H1 (cell line): Measurements from ENCODE around the gene BTN2A1. TPM values are rescaled to one million over a fixed set of nuclear protein-coding genes. Genes with fewer than 3 reads are reported as not detected.
A peak's percentile ranks its signal among the peaks of the same experiment; 100 is the strongest.

Experiments used
- CTCF ChIA-PET: fragments of 300-600 bp; sonication (Branson Sonifier 250); formaldehyde crosslinking; loops from one replicate; lab custom pipeline; 2021; ENCODE audit not compliant: partially characterized antibody; lab: Charles Lee
- POLR2A ChIA-PET: fragments of 300-600 bp; sonication (Branson Sonifier 250); formaldehyde crosslinking; loops from one replicate; lab custom pipeline; 2021; ENCODE audit warnings: inconsistent platforms; ENCODE audit not compliant: partially characterized antibody; lab: Charles Lee
- DNase-seq, 2 experiments: peaks; one replicate each; pipeline versions ENCODE4 v3.0.0 to v3.0.0-alpha.2; 2010 to 2022; ENCODE audit warnings: low spot score in 2 of 2, low read depth in 1 of 2, mixed read lengths in 1 of 2
- FAIRE-seq: peaks from 2 replicates; lab custom pipeline; 2011; peaks lifted over from hg19 to GRCh38; lab: Jason Lieb, UNC
- H2AFZ ChIP-seq: 2 replicates; pipeline ENCODE4 v1.8.1; 2012; ENCODE audit warnings: low read length, inconsistent platforms
- H2AK5ac ChIP-seq: 2 replicates; pipeline ENCODE4 v1.6.1; 2013; ENCODE audit warnings: low read depth, low read length
- H2BK120ac ChIP-seq: replicated peaks from 2 replicates; pipeline ENCODE3; 2013; ENCODE audit warnings: low read depth, low read length, inconsistent platforms
- H2BK12ac ChIP-seq: 2 replicates; pipeline ENCODE4 v1.6.1; 2013; ENCODE audit warnings: low read depth, low read length
- H2BK15ac ChIP-seq: 2 replicates; pipeline ENCODE4 v1.6.1; 2013; ENCODE audit warnings: low read length
- H2BK20ac ChIP-seq: 2 replicates; pipeline ENCODE4 v1.6.1; 2013; ENCODE audit warnings: low read length
- H2BK5ac ChIP-seq: 2 replicates; pipeline ENCODE4 v1.6.1; 2013; ENCODE audit warnings: low read depth, low read length
- H3K14ac ChIP-seq: 2 replicates; pipeline ENCODE4 v1.6.1; 2013; ENCODE audit warnings: inconsistent platforms; ENCODE audit not compliant: insufficient read length
- H3K18ac ChIP-seq: 2 replicates; pipeline ENCODE4 v1.6.1; 2013; ENCODE audit warnings: low read length; ENCODE audit errors: extremely low read depth
- H3K23ac ChIP-seq: 2 replicates; pipeline ENCODE4 v1.6.1; 2013; ENCODE audit warnings: inconsistent platforms; ENCODE audit not compliant: insufficient read length
- H3K23me2 ChIP-seq: 2 replicates; pipeline ENCODE4 v1.6.1; 2013; ENCODE audit warnings: low read depth, low read length
- H3K27ac ChIP-seq: 2 replicates; pipeline ENCODE4 v1.6.1; 2011; ENCODE audit warnings: low read depth, low read length, inconsistent platforms
- H3K27me3 ChIP-seq, 4 experiments: replicated peaks in 1 of 4; 1 replicate in 1 of 4; 2 replicates in 3 of 4; pipeline versions ENCODE4 v1.6.1 to v1.8.1; 2011 to 2013; ENCODE audit warnings: low read length in 3 of 4, mild to moderate bottlenecking in 3 of 4, inconsistent platforms in 2 of 4, mixed read lengths in 2 of 4, moderate library complexity in 1 of 4; ENCODE audit not compliant: control insufficient read depth in 3 of 4, insufficient read depth in 3 of 4; ENCODE audit errors: extremely low read depth in 1 of 4
- H3K36me3 ChIP-seq, 4 experiments: 2 replicates each; pipeline versions ENCODE4 v1.6.1 to v1.8.1; 2011 to 2013; ENCODE audit warnings: mild to moderate bottlenecking in 4 of 4, low read length in 3 of 4, moderate library complexity in 2 of 4, control low read depth in 1 of 4, inconsistent platforms in 1 of 4; ENCODE audit not compliant: insufficient read depth in 4 of 4, control insufficient read depth in 2 of 4
- H3K4ac ChIP-seq: replicated peaks from 2 replicates; pipeline ENCODE3; 2013; ENCODE audit warnings: low read length, low read depth, mixed read lengths, inconsistent platforms; ENCODE audit not compliant: insufficient read length
- H3K4me1 ChIP-seq, 4 experiments: replicated peaks in 1 of 4; 1 replicate in 1 of 4; 2 replicates in 3 of 4; pipeline versions ENCODE4 v1.6.1 to v1.8.1; 2011 to 2013; ENCODE audit warnings: low read length in 3 of 4, inconsistent platforms in 2 of 4, mixed read lengths in 1 of 4; ENCODE audit not compliant: insufficient read depth in 4 of 4, control insufficient read depth in 3 of 4
- H3K4me2 ChIP-seq, 2 experiments: 2 replicates each; pipeline versions ENCODE4 v1.6.1 to v1.8.1; 2011 to 2013; ENCODE audit warnings: low read depth in 2 of 2, low read length in 2 of 2, control low read depth in 1 of 2, inconsistent platforms in 1 of 2, mild to moderate bottlenecking in 1 of 2; ENCODE audit not compliant: insufficient read depth in 1 of 2
- H3K4me3 ChIP-seq, 4 experiments: fragments of 200-600, 300-600 bp in 1 of 4; sonication (generic), shearing (Covaris generic), sonication (Bioruptor Twin) in 1 of 4; 2 replicates each; pipeline versions ENCODE4 v1.5.1 to v1.8.1; 2011 to 2016; ENCODE audit warnings: low read length in 4 of 4, low read depth in 3 of 4, control low read depth in 2 of 4, inconsistent platforms in 2 of 4, mild to moderate bottlenecking in 2 of 4, mixed read lengths in 1 of 4, moderate library complexity in 1 of 4; ENCODE audit not compliant: insufficient read depth in 2 of 4; ENCODE audit errors: extremely low read depth in 1 of 4
- H3K56ac ChIP-seq: replicated peaks from 2 replicates; pipeline ENCODE3; 2013; ENCODE audit warnings: low read depth, mild to moderate bottlenecking, mixed read lengths, low read length, inconsistent platforms; ENCODE audit not compliant: insufficient read length
- H3K79me1 ChIP-seq: 2 replicates; pipeline ENCODE4 v1.6.1; 2013; ENCODE audit warnings: low read depth, low read length, control low read depth
- H3K79me2 ChIP-seq, 2 experiments: 2 replicates each; pipeline versions ENCODE4 v1.6.1 to v1.8.1; 2012 to 2013; ENCODE audit warnings: low read length in 2 of 2, mild to moderate bottlenecking in 2 of 2, inconsistent platforms in 1 of 2; ENCODE audit not compliant: insufficient read depth in 2 of 2, control insufficient read depth in 1 of 2
- H3K9ac ChIP-seq, 4 experiments: replicated peaks in 1 of 4; 1 replicate in 1 of 4; 2 replicates in 3 of 4; pipeline versions ENCODE4 v1.6.1 to v1.8.1; 2011 to 2013; ENCODE audit warnings: low read depth in 3 of 4, low read length in 3 of 4, control low read depth in 2 of 4, mild to moderate bottlenecking in 2 of 4, moderate library complexity in 2 of 4, inconsistent platforms in 1 of 4; ENCODE audit errors: extremely low read depth in 1 of 4
- H3K9me3 ChIP-seq, 2 experiments: 2 replicates each; pipeline versions ENCODE4 v1.6.1 to v1.8.1; 2012 to 2013; ENCODE audit warnings: mild to moderate bottlenecking in 2 of 2, moderate library complexity in 2 of 2, control low read depth in 1 of 2, inconsistent platforms in 1 of 2, low read depth in 1 of 2, low read length in 1 of 2, mixed read lengths in 1 of 2; ENCODE audit not compliant: insufficient read depth in 2 of 2
- H4K20me1 ChIP-seq, 2 experiments: replicated peaks in 1 of 2; 2 replicates each; pipeline versions ENCODE3 to v1.8.1; 2011 to 2013; ENCODE audit warnings: inconsistent platforms in 2 of 2, low read length in 2 of 2, mild to moderate bottlenecking in 1 of 2; ENCODE audit not compliant: insufficient read depth in 2 of 2, control insufficient read depth in 1 of 2
- H4K5ac ChIP-seq: 2 replicates; pipeline ENCODE4 v1.6.1; 2013; ENCODE audit warnings: low read length, low read depth, mixed read lengths, inconsistent platforms; ENCODE audit not compliant: insufficient read length
- H4K8ac ChIP-seq: 2 replicates; pipeline ENCODE4 v1.8.0; 2013; ENCODE audit warnings: mild to moderate bottlenecking, moderate library complexity, low read length, inconsistent platforms; ENCODE audit not compliant: insufficient read depth; ENCODE audit errors: extremely low read depth
- H4K91ac ChIP-seq: replicated peaks from 2 replicates; pipeline ENCODE3; 2013; ENCODE audit warnings: low read length, mixed read lengths, inconsistent platforms; ENCODE audit not compliant: insufficient read length
- EGR1 ChIP-seq: IDR thresholded peaks from 2 replicates; pipeline ENCODE4 v1.6.1; 2011; ENCODE audit warnings: low read depth, low read length, borderline replicate concordance
- EP300 ChIP-seq, 2 experiments: IDR thresholded peaks; 1 replicate in 1 of 2; 2 replicates in 1 of 2; pipeline ENCODE4 v1.6.1; 2011 to 2012; ENCODE audit warnings: low read depth in 2 of 2, low read length in 2 of 2, mild to moderate bottlenecking in 2 of 2, borderline replicate concordance in 1 of 2, inconsistent platforms in 1 of 2, moderate library complexity in 1 of 2
- RFX5 ChIP-seq: IDR thresholded peaks from 2 replicates; pipeline ENCODE4 v1.6.1; 2011; ENCODE audit warnings: low read depth, low read length, improper control_type of control experiment, borderline replicate concordance
- SAP30 ChIP-seq: fragments of 300-600 bp; sonication (generic); IDR thresholded peaks from 2 replicates; pipeline ENCODE4 v1.7.1; 2012; ENCODE audit warnings: low read length, moderate library complexity, mild to moderate bottlenecking, inconsistent platforms; ENCODE audit not compliant: insufficient read depth, insufficient replicate concordance
- WGBS, 2 experiments: shearing (Covaris generic) in 1 of 2; methylation state at CpG; one replicate each; pipeline versions ENCODE4 v1.1.6 to v1.1.7; 2013 to 2015; ENCODE audit warnings: low lambda C conversion rate in 2 of 2, mixed read lengths in 2 of 2, inconsistent platforms in 1 of 2, low coverage in 1 of 2, missing lambda C conversion rate in 1 of 2; ENCODE audit not compliant: insufficient replicate concordance in 2 of 2, insufficient coverage in 1 of 2, insufficient read length in 1 of 2; ENCODE audit errors: extremely low coverage in 1 of 2, missing lambda C conversion rate in 1 of 2; 5-methylcytosine and 5-hydroxymethylcytosine counted together
- polyA plus RNA-seq, 7 experiments: library from polyadenylated mRNA; depleted of rRNA in 3 of 7; stranded (reverse) in 5 of 7; unstranded in 2 of 7; fragments of >200 nt in 5 of 7; fragments of 200-250 nt in 2 of 7; gene quantifications; 1 replicate in 5 of 7; 2 replicates in 1 of 7; 4 replicates in 1 of 7; pipeline versions ENCODE4 v1.2.1 to v1.2.3, GENCODE V29; 2011 to 2013; ENCODE audit warnings: missing spikeins in 2 of 7, mixed read lengths in 2 of 7
- total RNA-seq: library from RNA; stranded (reverse); fragmentation: NEBNext Ultra II Directional; extraction: Animal tissue kit (Norgen Biotek cat#: 25700); gene quantifications from 2 replicates; pipeline ENCODE4 v1.2.1, GENCODE V29; 2021

The BTN2A1 gene
- total and polyA plus RNA-seq, 2 of the 8 experiments (the other 6 are each of a cell fraction or from before 2014, with no cell fraction given) = 8.7 to 11.0 TPM

GRCh38 chr6:26475823-26476729 is 18.3 kb downstream of the BTN2A1 start:
- H3K23ac ChIP-seq = no peak overlapping the region
- no peak overlapping the region for H2BK20ac ChIP-seq
- H3K9me3 ChIP-seq = peaks cover 0 to 3% of the 10 kb centered on the region in 2 experiments; a peak in 2 of 4 replicates
- CTCF ChIA-PET = interaction anchor here (0.8 to 1.8 kb wide), 6 partner anchors 11 to 55 kb away, joined by 3 to 7 read pairs (median 4); no protein-coding TSS in a partner anchor
- H3K4ac ChIP-seq = no peak overlapping the region
- no peak overlapping the region for H2BK120ac ChIP-seq
- 0 out of 2 replicates have a peak overlapping the region, but pooled peaks have one; percentile 13 for H3K18ac ChIP-seq
- no peak overlapping the region for H2BK15ac ChIP-seq
- 63% methylated on average over 7 of the region's 7 CpGs; no CpG with 5 or more reads in 1 of the 2 experiments for WGBS, 2 experiments
- no peak overlapping the region for H4K5ac ChIP-seq
- no peak overlapping the region for H4K8ac ChIP-seq
- POLR2A ChIA-PET = interaction anchor here (0.9 to 1.8 kb wide), 3 partner anchors 11 to 65 kb away, joined by 4 to 5 read pairs (median 4); no protein-coding TSS in a partner anchor
- H3K4me3 ChIP-seq = no peak overlapping the region
- no peaks in the 10 kb centered on the region for H3K36me3 ChIP-seq
- no peaks in the 10 kb centered on the region for H4K20me1 ChIP-seq
- H2AFZ ChIP-seq = peak overlapping the region; percentile 70; the same call in 1 of the 2 replicates
- peaks cover 6 to 14% (median 10%) of the 10 kb centered on the region in 4 experiments; a peak in 5 of 7 replicates for H3K4me1 ChIP-seq
- H3K79me1 ChIP-seq = no peaks in the 10 kb centered on the region
- H2AK5ac ChIP-seq = no peak overlapping the region
- H3K56ac ChIP-seq = no peak overlapping the region
- DNase-seq = no peak
- no peak overlapping the region for H3K14ac ChIP-seq
- no peak overlapping the region for H2BK5ac ChIP-seq
- H3K23me2 ChIP-seq = no peaks in the 10 kb centered on the region
- H2BK12ac ChIP-seq = no peak overlapping the region
- H4K91ac ChIP-seq = no peak overlapping the region
- H3K79me2 ChIP-seq = no peaks in the 10 kb centered on the region
- FAIRE-seq = no peak
- TF ChIP-seq SAP30 = no peak
- TF ChIP-seq EGR1 = no peak
- peak; percentile 58; the same call in 1 of the 2 replicates for TF ChIP-seq RFX5
- TF ChIP-seq EP300 (IDR thresholded peaks at IDR 0.05; ENCODE audit: borderline replicate concordance in 1 of 2, low read depth in 2 of 2, low read length in 2 of 2) = no peak
- TF ChIP-seq, all 59 proteins: peak for 1
- Histone ChIP-seq H3K27me3 (no peaks in the 10 kb centered on the region), H3K4me2 (peak overlapping the region; percentile 21 to 63; a peak in 3 of 4 replicates), H3K9ac (no peak overlapping the region), H3K27ac (no peak overlapping the region)
